Measurements from ENCODE around the gene ZNF526. TPM values are rescaled to one million over a fixed set of nuclear protein-coding genes. Genes with fewer than 3 reads are reported as not detected.
A peak's percentile ranks its signal among the peaks of the same experiment; 100 is the strongest.

The ZNF526 gene
- total RNA-seq, 2 experiments from 2014 or later: 11.9 to 15.2 TPM

DNA sequence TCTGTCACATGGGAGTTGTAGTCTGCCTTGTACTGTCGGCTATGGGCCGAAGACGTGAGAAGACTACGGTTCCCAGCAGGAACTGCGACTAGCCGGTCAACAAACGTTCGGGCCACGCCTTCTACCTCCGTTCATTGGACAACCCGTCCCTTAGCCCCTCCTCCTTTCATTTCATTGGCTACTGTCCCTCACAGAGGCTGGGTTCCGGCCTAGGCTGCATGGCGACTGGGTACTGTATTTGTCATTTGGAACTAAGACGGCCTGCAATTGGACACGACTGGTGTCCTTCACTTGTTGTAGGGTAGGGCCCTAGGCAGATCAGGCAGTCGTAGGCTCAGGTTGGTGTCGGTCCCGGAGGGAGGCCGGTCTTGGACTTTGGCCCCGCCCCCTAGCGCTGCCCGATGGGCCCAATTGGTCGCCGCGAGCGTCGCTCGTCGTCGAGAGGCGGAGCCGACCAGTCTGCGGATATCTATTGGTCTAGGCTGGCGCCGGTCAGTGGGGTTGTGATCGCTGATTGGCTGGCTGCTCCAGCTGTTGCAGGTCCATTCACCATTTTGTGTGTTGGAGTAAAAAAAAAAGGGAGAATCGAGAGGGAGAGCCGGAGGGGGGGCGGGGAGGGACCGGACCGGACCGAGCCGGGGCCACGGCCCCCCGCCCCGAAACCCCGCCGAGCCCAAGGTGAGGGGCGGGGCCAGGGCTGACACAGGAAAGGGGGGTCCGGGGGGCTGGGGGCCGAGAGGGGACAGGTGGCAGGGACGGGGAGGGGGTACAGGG, 48.8 kb downstream of the ZNF526 start, which contains the start of gene CIC:
TSS of gene CIC (plus strand) at position 549 of the 774 bp plus-strand sequence. CDS start 2,532 bp downstream, outside the sequence.
- peaks cover 12% of the 10 kb centered on the region for H3K36me3 Mint-ChIP-seq (ENCODE audit: low read depth)
- H3K9me3 Mint-ChIP-seq (ENCODE audit: low read depth): no peaks in the 10 kb centered on the region
- H3K4me3 Mint-ChIP-seq: no peak within 1 kb of the TSS
- H3K4me1 Mint-ChIP-seq: peaks cover 24% of the 10 kb centered on the region
- ChIA-PET CTCF (interaction anchor here (0.5 to 3.1 kb wide), 2 partner anchors 10 to 387 kb away, joined by 3 to 34 read pairs; no protein-coding TSS in a partner anchor), POLR2A (interaction anchor here (2.2 kb wide), 2 partner anchors 11 to 26 kb away, joined by 18 to 26 read pairs; partner anchors contain the start of gene GSK3A)
- DNase-seq (peak; percentile 100), ATAC-seq (peak; percentile 87)
- no peaks in the 10 kb centered on the region for H3K27me3 Mint-ChIP-seq
- H3K27ac Mint-ChIP-seq: peak within 1 kb of the TSS; percentile 97
- intact Hi-C loops (cut with DNase I, micrococcal nuclease): loop anchor here (1.0 kb wide), 15 partner anchors 11 to 409 kb away; partner anchors contain the start of genes ERF (in 2 of the 2), DEDD2 (in 1 of the 2), GSK3A (in 1 of the 2) and MEGF8 (in 1 of the 2)

DNA sequence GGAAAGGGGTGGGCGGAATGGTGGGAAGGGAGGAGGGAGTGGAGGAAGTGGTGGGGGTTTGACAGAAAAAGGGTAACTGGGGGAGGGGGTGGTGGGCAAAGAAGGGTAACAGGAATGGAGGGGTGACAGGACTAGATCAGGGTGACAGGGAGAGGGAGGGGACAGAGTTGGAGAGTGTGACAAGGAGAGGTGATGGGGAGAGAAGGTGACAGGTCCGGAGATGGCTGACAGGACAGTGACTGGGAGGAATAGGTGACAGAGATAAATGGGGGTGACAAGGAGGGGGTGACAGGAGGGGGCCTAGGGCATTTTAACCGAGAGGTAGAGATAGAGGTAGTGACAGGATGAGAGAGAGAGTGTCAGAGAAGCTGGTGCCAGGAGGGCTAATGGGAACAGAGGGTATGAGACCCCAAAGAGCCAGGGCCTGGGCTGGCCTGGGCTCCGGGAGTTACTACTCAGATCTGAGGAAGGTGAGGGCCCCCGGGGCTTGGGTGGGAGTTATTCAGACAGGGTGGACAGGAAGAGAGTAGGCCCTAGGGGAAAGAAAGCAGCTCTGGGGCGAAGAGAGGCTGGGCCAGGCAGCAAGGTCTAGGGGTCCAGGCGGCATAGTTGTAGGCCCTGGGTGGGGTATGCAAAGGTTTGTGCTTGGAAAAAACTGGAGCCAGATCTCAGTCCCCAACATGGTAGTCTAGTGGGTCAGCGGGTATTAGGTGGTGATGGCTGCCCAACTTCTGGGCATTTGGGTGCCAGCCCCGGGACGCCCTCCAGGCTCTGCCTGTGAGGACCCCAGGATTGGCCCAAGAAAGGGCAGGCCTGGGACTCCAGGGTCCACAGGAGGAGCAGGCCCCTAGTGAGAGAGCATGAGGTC, 49.6 kb downstream of the ZNF526 start:
- CTCF ChIA-PET: interaction anchor here (0.5 to 3.1 kb wide), 5 partner anchors 10 to 387 kb away, joined by 3 to 34 read pairs (median 8); partner anchors contain the start of gene GSK3A
- Mint-ChIP-seq H3K27me3 (no peaks in the 10 kb centered on the region), H3K4me1 (peaks cover 26% of the 10 kb centered on the region), H3K4me3 (no peak overlapping the region), H3K36me3 (ENCODE audit: low read depth) (peaks cover 17% of the 10 kb centered on the region), H3K9me3 (ENCODE audit: low read depth) (no peaks in the 10 kb centered on the region), H3K27ac (peak overlapping the region; percentile 97)
- POLR2A ChIA-PET: interaction anchor here (0.7 to 2.2 kb wide), 6 partner anchors 10 to 52 kb away, joined by 3 to 26 read pairs (median 8); partner anchors contain the start of genes DEDD2 and GSK3A
- DNase-seq (no peak), ATAC-seq (no peak)
- intact Hi-C loops (cut with DNase I, micrococcal nuclease): loop anchor here (1.0 kb wide), 3 partner anchors 10 to 409 kb away; partner anchors contain the start of genes PAFAH1B3 (in 1 of the 2), PRR19 (in 1 of the 2) and RPS19 (in 1 of the 2)

DNA sequence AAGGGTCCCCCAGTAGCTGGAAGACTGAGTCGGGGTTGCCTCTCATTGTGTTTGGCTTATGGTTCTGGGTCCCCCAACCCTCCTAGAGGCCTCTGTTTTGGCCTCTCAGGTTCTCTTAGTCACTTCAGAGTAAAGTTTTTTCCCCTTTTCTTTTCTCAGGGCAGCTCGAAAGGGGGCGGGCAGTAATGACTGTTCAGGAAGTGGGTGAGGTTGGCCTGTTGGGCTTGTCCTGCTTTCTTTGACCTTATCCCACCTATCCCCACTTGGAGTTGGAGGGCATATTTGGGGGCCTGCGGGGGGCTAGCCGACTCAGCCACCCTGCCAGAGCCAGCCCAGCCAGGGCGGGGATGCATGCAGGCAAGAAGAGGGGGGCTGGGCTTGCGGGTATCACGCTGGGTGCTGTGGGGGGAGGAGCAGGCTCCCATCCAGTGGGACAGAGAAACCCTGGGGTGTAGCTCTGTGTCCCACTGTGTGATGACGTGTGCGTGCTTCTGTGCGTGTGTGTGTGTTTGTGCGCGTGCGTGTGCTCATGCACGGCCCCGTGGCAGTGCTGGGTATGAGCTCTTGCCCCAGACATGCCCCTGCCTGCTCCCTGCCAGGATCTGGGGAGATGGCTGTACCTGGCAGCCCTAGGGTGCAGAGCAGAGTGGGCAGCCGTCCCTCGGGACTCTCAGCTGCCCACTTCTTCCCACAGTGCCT, 50.4 kb downstream of the ZNF526 start:
- H3K4me3 Mint-ChIP-seq: no peak overlapping the region
- H3K36me3 Mint-ChIP-seq (ENCODE audit: low read depth): peaks cover 20% of the 10 kb centered on the region
- H3K9me3 Mint-ChIP-seq (ENCODE audit: low read depth): no peaks in the 10 kb centered on the region
- peaks cover 33% of the 10 kb centered on the region for H3K4me1 Mint-ChIP-seq
- POLR2A ChIA-PET: interaction anchor here (0.6 to 2.2 kb wide), 7 partner anchors 9 to 53 kb away, joined by 3 to 26 read pairs (median 4); partner anchors contain the start of genes DEDD2 and GSK3A
- CTCF ChIA-PET: interaction anchor here (0.6 to 3.1 kb wide), 8 partner anchors 9 to 86 kb away, joined by 3 to 34 read pairs (median 4); partner anchors contain the start of gene GSK3A
- H3K27me3 Mint-ChIP-seq: no peaks in the 10 kb centered on the region
- DNase-seq (peak; percentile 85), ATAC-seq (peak; percentile 7)
- peak overlapping the region; percentile 97 for H3K27ac Mint-ChIP-seq
- intact Hi-C loops (cut with DNase I, micrococcal nuclease): loop anchor here in 1 of 2 experiments (1.0 kb wide), 2 partner anchors 9 to 32 kb away; partner anchors contain the start of genes PAFAH1B3 and PRR19

DNA sequence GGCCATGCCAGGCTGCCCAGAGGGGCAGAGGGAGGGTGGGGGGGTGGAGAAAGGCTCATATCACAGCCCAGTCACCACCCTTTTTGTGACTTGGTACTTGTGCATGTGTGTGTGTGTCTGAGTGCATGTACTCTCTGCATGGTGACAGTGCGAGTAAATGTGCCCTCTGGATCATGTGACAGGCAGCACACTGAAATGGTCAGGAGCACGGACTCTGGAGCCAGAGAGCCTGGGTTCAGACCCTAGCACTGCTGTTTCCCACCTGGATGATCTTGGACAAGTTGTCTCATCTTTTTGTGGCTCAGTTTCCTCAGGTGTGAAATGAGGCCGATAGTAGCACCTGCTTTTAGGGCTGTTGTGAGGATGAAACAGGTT, 50.9 kb downstream of the ZNF526 start:
- peaks cover 36% of the 10 kb centered on the region for H3K4me1 Mint-ChIP-seq
- CTCF ChIA-PET: interaction anchor here (0.5 to 3.1 kb wide), 7 partner anchors 8 to 86 kb away, joined by 3 to 34 read pairs (median 5); partner anchors contain the start of gene GSK3A
- peak overlapping the region; percentile 97 for H3K27ac Mint-ChIP-seq
- H3K4me3 Mint-ChIP-seq: no peak overlapping the region
- no peak for DNase-seq
- POLR2A ChIA-PET: interaction anchor here (0.6 to 2.2 kb wide), 6 partner anchors 9 to 53 kb away, joined by 3 to 26 read pairs (median 8); partner anchors contain the start of genes DEDD2 and GSK3A
- H3K27me3 Mint-ChIP-seq: no peaks in the 10 kb centered on the region
- no peak for ATAC-seq
- H3K36me3 Mint-ChIP-seq (ENCODE audit: low read depth): peaks cover 22% of the 10 kb centered on the region
- H3K9me3 Mint-ChIP-seq (ENCODE audit: low read depth): no peaks in the 10 kb centered on the region
- intact Hi-C loops (cut with DNase I, micrococcal nuclease): no loop called here

DNA sequence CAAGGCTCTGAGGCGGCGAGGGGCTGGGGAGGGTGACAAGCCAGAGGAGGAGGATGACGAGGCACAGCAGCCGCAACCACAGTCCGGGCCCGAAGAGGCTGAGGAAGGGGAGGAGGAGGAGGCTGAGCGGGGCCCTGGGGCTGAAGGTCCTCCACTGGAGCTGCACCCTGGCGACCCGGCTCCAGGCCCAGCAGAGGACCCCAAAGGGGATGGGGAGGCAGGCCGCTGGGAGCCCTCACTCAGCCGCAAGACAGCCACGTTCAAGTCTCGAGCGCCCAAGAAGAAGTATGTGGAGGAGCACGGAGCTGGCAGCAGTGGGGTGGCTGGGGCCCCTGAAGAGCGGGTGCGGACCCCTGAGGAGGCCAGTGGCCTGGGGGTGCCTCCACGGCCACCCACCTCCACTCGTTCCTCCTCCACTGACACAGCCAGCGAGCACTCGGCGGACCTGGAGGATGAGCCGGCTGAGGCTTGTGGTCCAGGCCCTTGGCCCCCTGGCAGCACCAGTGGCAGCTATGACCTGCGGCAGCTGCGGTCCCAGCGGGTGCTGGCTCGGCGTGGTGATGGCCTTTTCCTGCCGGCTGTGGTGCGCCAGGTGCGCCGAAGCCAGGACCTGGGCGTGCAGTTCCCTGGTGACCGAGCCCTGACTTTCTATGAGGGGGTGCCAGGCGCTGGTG, 51.9 kb downstream of the ZNF526 start:
- H3K4me1 Mint-ChIP-seq: peaks cover 46% of the 10 kb centered on the region
- DNase-seq (no peak), ATAC-seq (no peak)
- H3K4me3 Mint-ChIP-seq: no peak overlapping the region
- H3K27ac Mint-ChIP-seq: peak overlapping the region; percentile 97
- CTCF ChIA-PET: interaction anchor here (0.5 to 3.1 kb wide), 3 partner anchors 7 to 30 kb away, joined by 4 to 34 read pairs (median 5); no protein-coding TSS in a partner anchor
- no peaks in the 10 kb centered on the region for H3K27me3 Mint-ChIP-seq
- peaks cover 26% of the 10 kb centered on the region for H3K36me3 Mint-ChIP-seq (ENCODE audit: low read depth)
- POLR2A ChIA-PET: no interaction called here
- intact Hi-C loops (cut with DNase I, micrococcal nuclease): no loop called here
- no peaks in the 10 kb centered on the region for H3K9me3 Mint-ChIP-seq (ENCODE audit: low read depth)

DNA sequence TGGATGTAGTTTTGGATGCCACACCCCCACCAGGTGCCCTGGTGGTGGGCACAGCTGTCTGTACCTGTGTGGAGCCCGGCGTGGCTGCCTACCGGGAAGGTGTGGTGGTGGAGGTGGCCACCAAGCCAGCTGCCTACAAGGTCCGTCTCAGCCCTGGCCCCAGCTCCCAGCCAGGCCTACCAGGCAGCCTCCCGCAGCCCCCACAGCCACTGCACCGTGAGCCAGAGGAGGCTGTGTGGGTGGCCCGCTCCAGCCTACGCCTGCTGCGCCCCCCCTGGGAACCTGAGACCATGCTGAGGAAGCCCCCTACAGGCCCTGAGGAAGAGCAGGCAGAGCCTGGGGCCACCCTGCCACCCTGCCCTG, 52.4 kb downstream of the ZNF526 start:
- Mint-ChIP-seq H3K4me1 (peaks cover 49% of the 10 kb centered on the region), H3K9me3 (ENCODE audit: low read depth) (no peaks in the 10 kb centered on the region), H3K27me3 (no peaks in the 10 kb centered on the region), H3K36me3 (ENCODE audit: low read depth) (peaks cover 28% of the 10 kb centered on the region), H3K4me3 (no peak overlapping the region), H3K27ac (no peak overlapping the region)
- POLR2A ChIA-PET: no interaction called here
- DNase-seq (no peak), ATAC-seq (no peak)
- CTCF ChIA-PET: no interaction called here
- intact Hi-C loops (cut with DNase I, micrococcal nuclease): no loop called here

DNA sequence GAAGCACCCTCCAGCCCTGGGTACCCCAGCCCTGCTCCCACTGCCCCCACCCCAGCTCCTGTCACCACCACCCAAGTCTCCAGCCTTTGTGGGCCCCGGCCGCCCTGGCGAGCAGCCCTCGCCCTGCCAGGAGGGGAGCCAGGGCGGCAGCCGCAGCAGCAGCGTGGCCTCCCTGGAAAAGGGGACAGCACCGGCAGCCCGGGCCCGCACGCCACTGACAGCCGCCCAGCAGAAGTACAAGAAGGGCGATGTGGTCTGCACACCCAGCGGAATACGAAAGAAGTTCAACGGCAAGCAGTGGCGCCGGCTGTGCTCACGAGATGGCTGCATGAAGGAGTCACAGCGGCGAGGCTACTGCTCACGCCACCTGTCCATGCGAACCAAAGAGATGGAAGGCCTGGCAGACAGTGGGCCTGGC, 52.9 kb downstream of the ZNF526 start:
- Mint-ChIP-seq H3K9me3 (ENCODE audit: low read depth) (no peaks in the 10 kb centered on the region), H3K27me3 (no peaks in the 10 kb centered on the region), H3K36me3 (ENCODE audit: low read depth) (peaks cover 28% of the 10 kb centered on the region), H3K4me1 (peaks cover 47% of the 10 kb centered on the region), H3K27ac (no peak overlapping the region), H3K4me3 (no peak overlapping the region)
- intact Hi-C loops (cut with DNase I, micrococcal nuclease): no loop called here
- ChIA-PET CTCF (no interaction called here), POLR2A (no interaction called here)
- DNase-seq: no peak
- ATAC-seq: no peak

DNA sequence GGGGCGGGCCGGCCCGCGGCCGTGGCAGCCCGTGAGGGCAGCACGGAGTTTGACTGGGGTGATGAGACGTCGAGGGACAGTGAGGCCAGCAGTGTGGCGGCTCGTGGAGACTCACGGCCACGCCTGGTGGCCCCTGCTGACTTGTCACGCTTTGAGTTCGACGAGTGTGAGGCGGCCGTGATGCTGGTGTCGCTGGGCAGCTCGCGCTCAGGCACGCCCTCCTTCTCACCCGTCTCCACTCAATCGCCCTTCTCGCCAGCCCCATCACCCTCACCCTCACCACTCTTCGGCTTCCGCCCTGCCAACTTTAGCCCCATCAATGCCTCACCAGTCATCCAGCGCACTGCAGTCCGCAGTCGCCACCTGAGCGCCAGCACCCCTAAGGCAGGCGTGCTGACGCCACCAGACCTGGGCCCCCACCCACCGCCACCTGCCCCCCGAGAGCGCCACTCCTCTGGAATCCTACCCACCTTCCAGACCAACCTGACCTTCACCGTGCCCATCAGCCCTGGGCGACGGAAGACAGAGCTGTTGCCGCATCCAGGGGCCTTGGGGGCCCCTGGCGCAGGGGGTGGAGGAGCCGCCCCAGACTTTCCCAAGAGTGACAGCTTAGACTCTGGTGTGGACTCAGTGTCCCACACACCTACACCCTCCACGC, 53.4 kb downstream of the ZNF526 start:
- Mint-ChIP-seq H3K27ac (no peak overlapping the region), H3K36me3 (ENCODE audit: low read depth) (peaks cover 28% of the 10 kb centered on the region), H3K27me3 (no peaks in the 10 kb centered on the region), H3K4me1 (peaks cover 51% of the 10 kb centered on the region), H3K4me3 (no peak overlapping the region), H3K9me3 (ENCODE audit: low read depth) (no peaks in the 10 kb centered on the region)
- intact Hi-C loops (cut with DNase I, micrococcal nuclease): no loop called here
- ChIA-PET CTCF (no interaction called here), POLR2A (no interaction called here)
- DNase-seq: no peak
- no peak for ATAC-seq

DNA sequence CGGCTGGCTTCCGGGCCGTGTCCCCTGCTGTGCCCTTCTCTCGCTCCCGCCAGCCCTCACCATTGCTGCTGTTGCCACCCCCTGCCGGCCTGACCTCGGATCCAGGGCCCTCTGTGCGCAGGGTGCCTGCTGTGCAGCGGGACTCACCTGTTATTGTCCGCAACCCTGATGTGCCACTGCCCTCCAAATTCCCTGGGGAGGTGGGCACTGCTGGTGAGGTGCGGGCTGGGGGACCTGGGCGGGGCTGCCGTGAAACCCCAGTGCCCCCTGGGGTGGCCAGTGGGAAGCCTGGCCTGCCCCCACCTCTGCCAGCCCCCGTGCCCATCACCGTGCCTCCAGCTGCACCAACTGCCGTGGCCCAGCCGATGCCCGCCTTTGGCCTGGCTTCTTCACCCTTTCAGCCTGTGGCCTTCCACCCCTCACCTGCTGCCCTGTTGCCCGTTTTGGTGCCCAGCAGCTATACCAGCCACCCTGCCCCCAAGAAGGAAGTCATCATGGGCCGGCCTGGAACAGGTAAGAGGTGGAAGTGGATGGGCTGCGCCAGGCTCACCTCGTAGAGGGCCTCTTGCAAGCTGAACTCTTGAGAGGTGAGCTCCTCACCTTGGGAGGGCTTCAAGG, 54.1 kb downstream of the ZNF526 start:
- Mint-ChIP-seq H3K36me3 (ENCODE audit: low read depth) (peaks cover 28% of the 10 kb centered on the region), H3K9me3 (ENCODE audit: low read depth) (no peaks in the 10 kb centered on the region), H3K4me3 (no peak overlapping the region), H3K27ac (no peak overlapping the region), H3K27me3 (no peaks in the 10 kb centered on the region), H3K4me1 (peaks cover 57% of the 10 kb centered on the region)
- no peak for DNase-seq
- intact Hi-C loops (cut with DNase I, micrococcal nuclease): no loop called here
- ATAC-seq: no peak
- POLR2A ChIA-PET: interaction anchor here (1.6 kb wide), 1 partner anchor 31 kb away, joined by 5 read pairs; no protein-coding TSS in a partner anchor
- CTCF ChIA-PET: interaction anchor here (0.6 to 1.0 kb wide), 3 partner anchors 29 to 164 kb away, joined by 3 to 5 read pairs (median 3); no protein-coding TSS in a partner anchor

All from activated CD4-positive, alpha-beta T cell treated with anti-CD3 and anti-CD28 coated beads for 36 hours (primary cell).